ENCODE measurements around the gene CARNS1.

- TF ChIP-seq CTCF (IDR thresholded peaks at IDR 0.05) (no peak), POLR2A (IDR thresholded peaks at IDR 0.05) (no peak)
Measured at GRCh38 chr11:67369275-67369674, 46.2 kb upstream of the CARNS1 start.
